Pancreas (tissue), 10 donors: ENCODE results near the gene NSUN2. TPM values are rescaled to one million over a fixed set of nuclear protein-coding genes. Genes with fewer than 3 reads are reported as not detected.

ENCODE experiments used
- ATAC-seq, 4 donors: fragments of 200-7000 bp; cut with Tn5 transposase; one replicate each; pipeline versions ENCODE4 v1.8.0 to v1.9.1; 2020; ENCODE audit warnings: mild to moderate bottlenecking in 4 of 4, moderate library complexity in 4 of 4
- DNase-seq, 6 donors: peaks; one replicate each; pipeline ENCODE4 v3.0.0-alpha.2; 2020
- FAIRE-seq: peaks from 2 replicates; lab custom pipeline; 2012; peaks lifted over from hg19 to GRCh38; lab: Jason Lieb, UNC
- H3K27ac ChIP-seq, 4 donors: fragments of 200-600 bp; sonication (generic); 1 replicate in 3 of 4; 2 replicates in 1 of 4; pipeline versions ENCODE4 v1.5.0 to v1.8.0; 2020
- H3K27me3 ChIP-seq, 4 donors: fragments of 200-600 bp; one replicate each; pipeline ENCODE4 v1.8.0; 2021
- H3K36me3 ChIP-seq, 3 donors: fragments of 200-600 bp; sonication (generic) in 1 of 3; one replicate each; pipeline versions ENCODE4 v1.5.0 to v1.8.0; 2020 to 2021
- H3K4me1 ChIP-seq, 3 donors: fragments of 200-600 bp; one replicate each; pipeline ENCODE4 v1.8.0; 2021
- H3K4me3 ChIP-seq, 4 donors: fragments of 200-600 bp; sonication (generic) in 2 of 4; one replicate each; pipeline versions ENCODE4 v1.5.0 to v1.8.0; 2020 to 2021
- H3K9me3 ChIP-seq, 4 donors: fragments of 200-600 bp; one replicate each; pipeline ENCODE4 v1.8.0; 2021
- CTCF ChIP-seq, 4 donors: fragments of 200-600 bp; sonication (generic) in 3 of 4; IDR thresholded peaks; one replicate each; pipeline versions ENCODE4 v1.5.0 to v1.8.0; 2021; ENCODE audit warnings: antibody characterized with exemption in 4 of 4
- WGBS, 2 donors: extraction: QIAGEN DNeasy Blood & Tissue Kit; methylation state at CpG; one replicate each; pipeline ENCODE4 v1.1.7; 2013; 5-methylcytosine and 5-hydroxymethylcytosine counted together
- intact Hi-C, 3 donors: fragments of 100-400 bp; cut with DNase I; formaldehyde crosslinking; loops; one replicate each; pipeline versions ENCODE4 v1.11.1 to v1.14.2; 2022
- polyA plus RNA-seq, 2 donors: library from polyadenylated mRNA; stranded (reverse); fragments of 200-250 nt; gene quantifications; one replicate each; pipeline ENCODE4 v1.2.3, GENCODE V29; 2013
- total RNA-seq, 6 donors: library from RNA; stranded (reverse); fragmentation: NEBNext Ultra II Directional in 4 of 6; extraction: Animal tissue kit (Norgen Biotek cat#: 25700) in 4 of 6; gene quantifications; one replicate each; pipeline versions ENCODE4 v1.2.1 to v1.2.4, GENCODE V29; 2021 to 2023
- donor health status: healthy with polysubstance abuse.
- donor health status: DM: no; HTN: no; CAD: no; lungs with moderate emphysema.
- donor health status: DM: no; HTN: no; CAD: no.
- donor health status: control.
- donor health status: control.
- donor health status: Bipolar disorder and iron deficiency.
- donor health status: DM: yes; HTN: yes; CAD: no.
- donor health status: DM: no; HTN: no; CAD: no.
- donor health status: DM: no; HTN: no; CAD: no.
- donor health status: DM: yes; HTN: yes; CAD: no.

Gene NSUN2
- total and polyA plus RNA-seq, 8 donors: 15.6 to 56.4 (median 20.0) TPM

- WGBS, 2 donors: 54 to 57% methylated on average over 14 of the region's 14 CpGs
- Histone ChIP-seq H3K4me3 (no peak overlapping the region), H3K4me1 (no peaks in the 10 kb centered on the region), H3K9me3 (no peaks in the 10 kb centered on the region), H3K27me3 (no peaks in the 10 kb centered on the region), H3K27ac (no peak overlapping the region), H3K36me3 (no peaks in the 10 kb centered on the region)
- FAIRE-seq: no peak
- no peak for ATAC-seq
- intact Hi-C loops: no loop called here
- no peak for DNase-seq
- no peak for TF ChIP-seq CTCF (IDR thresholded peaks at IDR 0.05)
Measured at GRCh38 chr5:6578676-6579343, 54.0 kb downstream of the NSUN2 start.

- Histone ChIP-seq H3K9me3 (no peaks in the 10 kb centered on the region), H3K27me3 (no peaks in the 10 kb centered on the region), H3K4me1 (no peaks in the 10 kb centered on the region), H3K4me3 (no peak overlapping the region), H3K36me3 (no peaks in the 10 kb centered on the region), H3K27ac (no peak overlapping the region)
- intact Hi-C loops: no loop called here
- DNase-seq (no peak), ATAC-seq (peak in 3 of 4 donors; percentile 52 to 70 (median 57)), FAIRE-seq (no peak)
- peak in 1 of 4 donors; percentile 19 for TF ChIP-seq CTCF (IDR thresholded peaks at IDR 0.05)
- 66 to 74% methylated on average over 5 of the region's 5 CpGs for WGBS, 2 donors
Measured at GRCh38 chr5:6576861-6577501, 55.9 kb downstream of the NSUN2 start.

GRCh38 chr5:6574537-6575245 is 58.2 kb downstream of the NSUN2 start:
- TF ChIP-seq CTCF (IDR thresholded peaks at IDR 0.05): no peak
- WGBS, 2 donors: 37 to 46% methylated on average over 12 of the region's 12 CpGs
- intact Hi-C loops: no loop called here
- DNase-seq: no peak
- Histone ChIP-seq H3K36me3 (no peaks in the 10 kb centered on the region), H3K9me3 (no peaks in the 10 kb centered on the region), H3K4me3 (no peak overlapping the region), H3K27me3 (no peaks in the 10 kb centered on the region), H3K27ac (no peak overlapping the region), H3K4me1 (no peaks in the 10 kb centered on the region)
- ATAC-seq: no peak
- FAIRE-seq: no peak

- Histone ChIP-seq H3K9me3 (no peaks in the 10 kb centered on the region), H3K27ac (no peak overlapping the region), H3K4me1 (no peaks in the 10 kb centered on the region), H3K27me3 (no peaks in the 10 kb centered on the region), H3K4me3 (no peak overlapping the region), H3K36me3 (no peaks in the 10 kb centered on the region)
- ATAC-seq (no peak), DNase-seq (peak in 1 of 6 donors; percentile 1), FAIRE-seq (no peak)
- TF ChIP-seq CTCF (IDR thresholded peaks at IDR 0.05): no peak
- intact Hi-C loops: no loop called here
- WGBS, 2 donors: 55 to 63% methylated on average over 11 of the region's 11 CpGs
Measured at GRCh38 chr5:6574111-6574510, 58.7 kb downstream of the NSUN2 start.
